Measurements from ENCODE around the gene MNAT1.
"Not testable (repeated sequence)": the region's sequence is repeated elsewhere in the genome, so short reads cannot be mapped to it uniquely, and the experiment has no call there.

The MNAT1 gene

DNA sequence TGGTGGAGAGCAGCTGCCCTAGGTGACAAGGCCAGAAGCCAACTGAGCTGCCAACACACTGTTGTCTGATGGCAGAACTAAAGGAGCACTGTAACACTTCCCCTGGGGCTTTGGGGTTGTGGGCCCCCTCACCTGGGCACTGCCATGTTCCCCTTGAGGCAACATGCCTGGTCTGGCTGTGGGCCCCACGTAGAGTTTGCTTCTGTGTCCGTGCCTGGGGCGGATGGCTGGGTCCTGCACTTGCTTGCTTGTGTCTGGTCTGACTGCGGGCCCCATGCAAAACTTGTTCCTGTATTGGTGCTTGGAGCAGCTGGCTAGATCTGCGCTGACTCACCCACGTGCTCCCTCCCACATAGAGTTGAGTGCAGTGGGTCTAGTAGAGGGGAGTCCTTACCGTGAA lies 78.4 kb downstream of the MNAT1 start:
- DNase-seq, result no peak

DNA sequence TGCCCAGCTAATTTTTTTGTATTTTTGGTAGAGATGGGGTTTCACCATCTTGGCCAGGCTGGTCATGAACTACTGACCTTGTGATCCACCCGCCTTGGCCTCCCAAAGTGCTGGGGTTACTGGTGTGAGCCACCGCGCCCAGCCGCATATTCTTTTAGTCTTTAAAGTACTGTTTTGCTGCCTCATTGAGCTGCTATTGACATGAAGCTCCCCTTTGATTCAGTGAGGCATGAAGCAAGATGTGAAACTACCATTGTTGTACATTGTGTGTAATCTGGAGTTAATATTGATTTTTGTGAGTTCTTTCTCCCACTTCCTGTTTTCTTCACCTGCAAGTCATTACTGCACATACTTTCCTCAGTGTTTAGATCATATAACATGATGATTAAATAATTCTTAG lies 80.8 kb downstream of the MNAT1 start:
- no peak for DNase-seq

DNA sequence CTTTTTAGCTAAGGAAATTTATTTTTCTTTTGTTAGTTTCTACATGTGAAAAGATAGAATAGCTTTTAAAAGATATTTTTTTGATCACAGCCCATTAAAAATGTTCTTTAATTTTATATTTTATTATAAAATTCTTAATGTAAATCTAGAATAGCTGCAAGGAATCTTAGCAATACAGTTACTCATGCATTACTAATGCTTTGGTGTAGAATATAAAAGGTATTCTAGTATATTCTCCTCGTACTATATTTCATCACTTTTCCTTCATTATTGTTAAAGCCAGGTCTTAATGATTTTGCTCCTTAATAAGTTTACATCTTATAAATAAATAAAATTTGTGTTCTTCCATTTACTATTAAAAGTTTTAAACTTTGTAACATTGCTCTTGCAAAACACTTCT lies 82.6 kb downstream of the MNAT1 start:
- no peak for DNase-seq

DNA sequence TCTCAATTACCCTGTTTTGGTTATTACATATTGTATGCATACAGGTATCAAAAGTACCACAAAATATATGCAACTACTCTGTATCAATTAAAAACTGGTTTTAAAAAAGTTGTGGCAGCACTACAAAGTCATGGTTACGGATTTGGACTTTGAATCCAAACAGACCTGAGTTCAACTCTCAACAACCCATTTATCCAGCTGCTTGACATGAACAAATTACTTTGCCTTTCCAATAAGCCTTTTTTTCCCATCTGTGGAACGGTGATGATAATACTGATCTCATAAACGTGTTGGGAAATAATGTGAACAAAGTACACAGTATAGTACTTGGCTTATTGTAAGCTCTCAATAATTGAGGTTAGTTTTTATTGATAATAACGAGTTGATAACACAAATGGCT lies 85.0 kb downstream of the MNAT1 start:
- DNase-seq, result no peak

DNA sequence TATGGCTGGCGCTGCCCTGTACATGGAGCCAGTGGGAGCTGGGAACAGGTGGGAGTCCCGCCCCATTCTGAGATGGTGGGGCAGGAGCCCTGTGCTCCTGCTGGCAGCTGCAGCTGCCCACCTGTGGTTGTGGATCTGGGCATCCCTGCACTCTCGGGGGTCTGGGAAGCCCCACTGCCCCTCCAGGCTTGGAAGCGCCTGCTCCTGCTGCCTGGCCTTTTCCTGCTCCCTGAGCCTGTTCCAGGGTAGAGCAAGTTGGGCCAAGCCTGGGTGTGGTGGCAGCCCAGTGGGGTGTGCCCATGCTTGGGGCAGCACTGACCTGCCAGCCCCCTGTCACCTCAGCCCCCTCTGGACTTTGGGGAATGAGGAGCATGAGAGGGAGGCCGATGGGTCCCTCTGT lies 104.0 kb downstream of the MNAT1 start:
- DNase-seq, result no peak

GRCh38 chr14:60839057-60839456 lies 104.5 kb downstream of the MNAT1 start:
- DNase-seq, result no peak

- DNase-seq, result no peak
These were observed 105.1 kb downstream of the MNAT1 start for GRCh38 chr14:60839657-60840056.

DNA sequence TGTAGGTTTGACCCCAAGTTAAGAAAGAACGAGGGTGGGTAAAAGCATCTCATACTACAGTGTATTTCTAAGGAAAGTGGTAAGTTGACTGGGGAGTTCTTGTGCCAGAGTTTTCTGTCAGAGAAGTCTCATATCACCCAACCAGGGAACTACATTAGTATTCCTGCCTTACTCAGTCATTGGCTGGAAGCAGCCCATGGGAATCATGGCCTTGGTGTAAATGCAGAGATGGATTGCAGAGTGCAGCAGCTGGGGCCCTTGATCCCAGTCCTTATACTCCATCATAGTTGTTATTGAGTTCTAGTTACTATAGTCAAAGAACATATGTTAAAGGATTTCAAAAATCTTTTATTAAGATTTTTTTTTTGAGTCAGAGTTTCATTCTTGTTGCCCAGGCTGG lies 105.8 kb downstream of the MNAT1 start:
- no peak for DNase-seq

- DNase-seq, result no peak
These were observed 111.0 kb downstream of the MNAT1 start for GRCh38 chr14:60845523-60845922.

DNA sequence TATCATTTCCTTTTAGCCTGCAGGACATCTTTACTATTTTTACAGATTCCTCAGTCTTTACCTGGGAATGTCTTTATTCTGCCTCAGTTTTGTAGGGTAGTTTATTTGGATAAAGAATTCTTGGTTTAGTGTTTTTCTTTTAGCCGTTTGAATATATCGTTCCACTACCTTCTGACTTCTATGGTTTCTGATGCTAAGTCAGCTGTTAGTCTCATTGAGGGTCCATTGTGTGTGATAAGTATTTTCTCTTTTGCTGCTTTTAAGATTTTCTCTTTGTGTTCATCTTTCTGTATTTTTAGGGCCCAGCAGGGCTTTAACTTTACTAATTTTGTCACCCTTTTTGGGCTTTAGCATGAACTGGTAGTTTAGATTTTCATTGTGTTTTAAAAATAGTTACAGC lies 113.5 kb downstream of the MNAT1 start:
- DNase-seq, result no peak

DNA sequence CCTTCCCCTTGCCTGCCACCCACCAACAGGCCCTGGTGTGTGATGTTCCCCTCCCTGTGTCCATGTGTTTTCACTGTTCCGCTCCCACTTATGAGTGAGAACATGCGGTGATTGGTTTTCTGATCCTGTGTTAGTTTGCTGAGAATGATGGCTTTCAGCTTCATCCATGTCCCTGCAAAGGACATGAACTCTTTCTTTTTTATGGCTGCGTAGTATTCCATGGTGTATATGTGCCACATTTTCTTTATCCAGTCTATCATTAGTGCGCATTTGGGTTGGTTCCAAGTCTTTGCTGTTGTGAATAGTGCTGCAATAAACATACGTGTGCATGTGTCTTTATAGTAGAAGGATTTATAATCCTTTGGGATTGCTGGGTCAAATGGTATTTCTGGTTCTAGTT lies 117.1 kb downstream of the MNAT1 start:
- not testable (repeated sequence) for DNase-seq

DNA sequence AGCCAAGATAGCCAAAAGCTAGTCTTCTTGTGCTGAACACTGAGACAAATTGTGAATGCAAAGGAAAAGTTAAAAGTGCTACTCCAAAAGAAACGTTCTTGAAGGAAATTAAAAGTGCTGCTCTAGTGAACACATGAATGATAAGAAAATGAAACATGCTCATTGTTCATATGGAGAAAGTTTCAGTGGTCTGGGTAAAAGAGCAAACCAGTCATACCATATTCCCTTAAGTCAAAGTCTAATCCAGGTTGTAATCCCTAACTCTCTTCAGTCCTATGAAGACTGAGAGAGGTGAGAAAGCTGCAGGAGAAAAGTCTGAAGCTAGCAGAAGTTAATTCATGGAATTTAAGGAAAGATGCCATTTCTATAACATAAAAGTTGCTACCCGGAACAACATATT lies 121.5 kb downstream of the MNAT1 start:
- DNase-seq, result no peak

DNA sequence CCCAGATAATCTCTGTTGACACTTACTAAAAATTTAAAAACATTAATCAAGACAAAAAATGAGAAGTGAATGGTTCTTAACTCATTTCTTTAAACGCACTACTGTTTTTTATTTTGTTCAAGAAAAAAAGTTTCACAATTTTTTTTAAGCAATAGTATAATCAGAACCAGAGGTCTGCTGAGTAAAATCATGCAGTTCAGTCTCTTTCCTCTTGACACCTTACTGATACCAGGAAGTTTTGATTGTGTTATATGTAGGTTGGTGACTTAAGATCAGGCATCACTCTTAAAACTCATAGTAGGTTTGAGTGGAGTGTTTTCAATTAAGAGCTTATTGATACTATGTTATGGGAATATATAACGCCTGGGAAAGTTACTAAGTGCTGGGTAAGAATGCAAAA lies 125.0 kb downstream of the MNAT1 start:
- no peak for DNase-seq

- no peak for DNase-seq
These were observed 127.1 kb downstream of the MNAT1 start for GRCh38 chr14:60861545-60862140.

GRCh38 chr14:60862283-60862682 lies 127.7 kb downstream of the MNAT1 start:
- peak; percentile 25 for DNase-seq

GRCh38 chr14:60863249-60863648 lies 128.7 kb downstream of the MNAT1 start:
- DNase-seq, result no peak

- DNase-seq, result no peak
These were observed 131.0 kb downstream of the MNAT1 start for GRCh38 chr14:60865378-60866127.

DNA sequence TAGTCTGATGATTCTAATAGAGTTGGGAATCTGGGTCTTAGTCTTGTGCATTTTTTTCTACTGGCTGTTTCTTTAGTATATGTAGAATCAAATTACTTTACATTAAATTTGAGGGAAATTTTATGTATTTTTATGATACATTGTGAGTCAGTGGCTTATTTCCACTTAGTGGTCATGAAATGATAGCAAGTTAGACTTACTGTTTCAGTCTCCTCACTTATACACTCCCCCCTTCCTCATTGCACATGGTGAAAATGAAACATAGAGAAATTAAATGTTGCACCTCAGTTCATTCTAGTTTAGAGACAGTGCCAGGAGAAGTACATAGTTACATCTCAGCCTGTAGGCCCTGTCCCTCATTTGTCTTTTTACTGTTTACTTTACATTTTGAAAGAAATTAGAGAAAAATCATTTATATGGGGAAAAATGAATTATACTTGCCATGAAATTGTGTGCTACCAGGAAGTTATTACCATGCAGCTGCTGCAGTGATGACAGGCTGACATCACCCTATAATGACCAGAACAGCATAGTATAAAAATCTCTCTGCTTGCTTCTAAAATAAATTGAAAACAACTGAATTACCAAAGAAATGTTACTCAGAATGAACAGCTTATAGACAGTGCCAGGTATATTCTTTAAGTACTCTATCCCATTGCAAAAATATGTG lies 133.1 kb downstream of the MNAT1 start:
- no peak for DNase-seq

DNA sequence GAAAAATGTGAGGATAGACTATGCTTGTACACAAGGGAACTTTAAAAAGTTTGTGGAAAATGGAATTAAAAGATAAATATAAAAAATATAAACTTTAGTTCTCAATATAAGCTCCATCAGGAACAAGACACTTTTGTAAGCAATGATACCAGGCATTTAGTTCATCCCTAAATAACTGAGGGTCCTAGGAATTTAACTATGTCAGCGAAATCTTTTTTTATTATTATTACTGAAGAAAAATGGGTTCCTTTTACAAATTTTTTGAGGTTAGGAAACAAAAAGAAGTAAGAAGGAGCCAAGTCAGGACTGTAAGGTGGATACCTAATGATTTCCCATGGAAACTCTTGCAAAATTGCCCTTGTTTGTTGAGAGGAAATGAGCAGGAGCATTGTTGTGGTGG lies 143.6 kb downstream of the MNAT1 start:
- DNase-seq, result no peak

- DNase-seq, result no peak
These were observed 144.0 kb downstream of the MNAT1 start for GRCh38 chr14:60878536-60878935.

- DNase-seq, result no peak
These were observed 147.7 kb downstream of the MNAT1 start for GRCh38 chr14:60882219-60882618.

DNA sequence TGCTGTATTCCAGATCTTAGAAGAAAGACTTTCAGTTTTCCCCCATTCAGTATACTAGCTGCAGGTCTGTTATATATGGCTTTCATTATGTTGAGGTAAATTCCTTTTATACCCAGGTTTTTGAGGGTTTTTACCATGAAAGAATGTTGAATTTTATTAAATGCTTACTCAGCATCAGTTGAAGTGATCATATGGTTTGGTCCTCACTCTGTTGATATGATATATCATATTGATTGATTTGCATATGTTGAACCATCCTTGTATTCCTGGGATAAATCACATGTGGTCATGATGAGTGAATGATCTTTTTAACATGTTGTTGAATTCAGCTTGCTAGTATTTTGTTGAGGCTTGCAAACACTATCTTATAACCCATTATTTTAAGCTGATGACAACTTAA lies 149.6 kb downstream of the MNAT1 start:
- DNase-seq, result no peak

DNA sequence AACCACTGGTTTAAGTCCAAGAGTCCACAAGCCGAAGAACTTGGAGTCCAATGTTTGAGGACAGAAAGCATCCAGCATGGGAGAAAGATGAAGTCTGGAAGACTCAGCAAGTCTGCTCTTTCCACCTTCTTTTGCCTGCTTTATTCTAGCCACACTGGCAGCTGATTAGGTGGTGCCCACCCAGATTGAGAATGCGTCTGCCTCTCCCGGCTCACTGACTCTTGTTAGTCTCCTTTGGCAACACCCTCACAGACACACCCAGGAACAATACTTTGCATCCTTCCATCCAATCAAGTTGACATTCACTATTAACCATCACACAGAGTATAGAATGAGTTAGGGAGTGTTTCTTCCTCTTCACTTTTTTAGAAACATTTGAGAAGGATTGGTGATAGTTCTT lies 156.1 kb downstream of the MNAT1 start:
- not testable (repeated sequence) for DNase-seq

- no peak for DNase-seq
These were observed 159.3 kb downstream of the MNAT1 start for GRCh38 chr14:60893911-60894310.
